ENCODE measurements around the gene HIVEP3. TPM values are rescaled to one million over a fixed set of nuclear protein-coding genes. Genes with fewer than 3 reads are reported as not detected.

HIVEP3 gene
- total RNA-seq, 1 experiment from 2014 or later, result 0.55 TPM

DNA sequence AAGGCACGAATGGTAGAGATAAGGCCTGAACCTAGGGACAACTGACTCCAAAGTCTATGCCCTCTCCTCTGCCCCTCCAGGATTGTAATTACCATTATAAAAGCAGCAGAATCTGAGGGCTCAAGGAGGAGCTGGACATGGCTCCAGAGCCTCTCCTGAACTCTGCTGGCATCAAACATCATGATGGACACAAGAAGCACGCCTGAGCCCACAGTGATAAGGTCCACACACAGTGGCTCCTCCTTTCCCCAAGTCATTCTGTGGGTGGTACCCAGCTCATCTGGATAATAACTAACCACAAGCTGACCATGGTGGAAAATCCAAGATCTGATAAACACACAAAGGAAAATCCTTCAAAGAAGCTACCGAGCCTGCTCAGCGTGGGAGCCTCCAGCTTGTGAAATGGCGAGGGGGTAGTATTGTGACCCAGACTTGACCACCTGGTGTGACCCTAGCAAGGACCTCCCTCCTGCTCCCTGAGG is 85.2 kb downstream of the HIVEP3 start:
- no peak for DNase-seq (ENCODE audit: low spot score)
- no peaks in the 10 kb centered on the region for H3K36me3 Mint-ChIP-seq
- POLR2A ChIA-PET, result no interaction called here

DNA sequence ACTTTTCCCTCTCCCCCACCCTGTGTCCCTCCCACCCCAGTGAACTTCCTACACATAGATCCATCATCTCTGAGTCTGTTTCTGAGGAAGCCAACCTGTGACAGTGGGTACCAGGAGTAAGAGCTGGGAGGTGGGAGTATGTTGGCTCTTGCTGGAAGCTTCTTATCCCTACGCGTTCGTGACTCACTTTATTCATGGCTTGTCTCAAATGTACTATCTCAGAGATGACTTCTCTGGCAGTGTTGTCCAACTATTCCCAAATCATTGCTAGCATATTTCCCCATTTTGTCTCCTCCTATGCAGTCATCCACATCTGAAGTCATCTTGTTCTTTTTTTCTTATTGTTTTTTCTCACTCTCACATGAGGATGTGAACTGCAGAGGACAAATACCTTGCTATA is 88.0 kb downstream of the HIVEP3 start:
- ChIA-PET CTCF (no interaction called here), POLR2A (no interaction called here)
- Mint-ChIP-seq H3K36me3 (no peaks in the 10 kb centered on the region), H3K4me3 (no peak overlapping the region), H3K27me3 (ENCODE audit: low read depth) (no peaks in the 10 kb centered on the region), H3K9me3 (no peaks in the 10 kb centered on the region), H3K27ac (no peak overlapping the region), H3K4me1 (peaks cover 13% of the 10 kb centered on the region; the same call in 1 of the 2 replicates)
- DNase-seq (ENCODE audit: low spot score), result no peak
- ATAC-seq, result no peak
- TF ChIP-seq, protein P1, sequence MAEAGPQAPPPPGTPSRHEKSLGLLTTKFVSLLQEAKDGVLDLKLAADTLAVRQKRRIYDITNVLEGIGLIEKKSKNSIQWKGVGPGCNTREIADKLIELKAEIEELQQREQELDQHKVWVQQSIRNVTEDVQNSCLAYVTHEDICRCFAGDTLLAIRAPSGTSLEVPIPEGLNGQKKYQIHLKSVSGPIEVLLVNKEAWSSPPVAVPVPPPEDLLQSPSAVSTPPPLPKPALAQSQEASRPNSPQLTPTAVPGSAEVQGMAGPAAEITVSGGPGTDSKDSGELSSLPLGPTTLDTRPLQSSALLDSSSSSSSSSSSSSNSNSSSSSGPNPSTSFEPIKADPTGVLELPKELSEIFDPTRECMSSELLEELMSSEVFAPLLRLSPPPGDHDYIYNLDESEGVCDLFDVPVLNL (CRISPR knock-in tag; IDR thresholded peaks at IDR 0.05; ENCODE audit: borderline replicate concordance, low read depth), result no peak
- TF ChIP-seq, protein P2, sequence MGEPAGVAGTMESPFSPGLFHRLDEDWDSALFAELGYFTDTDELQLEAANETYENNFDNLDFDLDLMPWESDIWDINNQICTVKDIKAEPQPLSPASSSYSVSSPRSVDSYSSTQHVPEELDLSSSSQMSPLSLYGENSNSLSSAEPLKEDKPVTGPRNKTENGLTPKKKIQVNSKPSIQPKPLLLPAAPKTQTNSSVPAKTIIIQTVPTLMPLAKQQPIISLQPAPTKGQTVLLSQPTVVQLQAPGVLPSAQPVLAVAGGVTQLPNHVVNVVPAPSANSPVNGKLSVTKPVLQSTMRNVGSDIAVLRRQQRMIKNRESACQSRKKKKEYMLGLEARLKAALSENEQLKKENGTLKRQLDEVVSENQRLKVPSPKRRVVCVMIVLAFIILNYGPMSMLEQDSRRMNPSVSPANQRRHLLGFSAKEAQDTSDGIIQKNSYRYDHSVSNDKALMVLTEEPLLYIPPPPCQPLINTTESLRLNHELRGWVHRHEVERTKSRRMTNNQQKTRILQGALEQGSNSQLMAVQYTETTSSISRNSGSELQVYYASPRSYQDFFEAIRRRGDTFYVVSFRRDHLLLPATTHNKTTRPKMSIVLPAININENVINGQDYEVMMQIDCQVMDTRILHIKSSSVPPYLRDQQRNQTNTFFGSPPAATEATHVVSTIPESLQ (CRISPR knock-in tag; IDR thresholded peaks at IDR 0.05), result no peak
- no peak for TF ChIP-seq RORB (CRISPR knock-in tag; IDR thresholded peaks at IDR 0.05)
- no peak for TF ChIP-seq ZNF263 (CRISPR knock-in tag; IDR thresholded peaks at IDR 0.05; ENCODE audit: low read depth)

More for the DNA sequence above, 85.2 kb downstream of the HIVEP3 start:
- H3K9me3 Mint-ChIP-seq, result no peaks in the 10 kb centered on the region
- no peak overlapping the region for H3K4me3 Mint-ChIP-seq
- H3K27me3 Mint-ChIP-seq (ENCODE audit: low read depth), result no peaks in the 10 kb centered on the region
- no peaks in the 10 kb centered on the region for H3K4me1 Mint-ChIP-seq
- TF ChIP-seq EMX1 (CRISPR knock-in tag; IDR thresholded peaks at IDR 0.05), result no peak
- no peak for TF ChIP-seq NR2C2 (CRISPR knock-in tag; IDR thresholded peaks at IDR 0.05)
- TF ChIP-seq, protein P3, sequence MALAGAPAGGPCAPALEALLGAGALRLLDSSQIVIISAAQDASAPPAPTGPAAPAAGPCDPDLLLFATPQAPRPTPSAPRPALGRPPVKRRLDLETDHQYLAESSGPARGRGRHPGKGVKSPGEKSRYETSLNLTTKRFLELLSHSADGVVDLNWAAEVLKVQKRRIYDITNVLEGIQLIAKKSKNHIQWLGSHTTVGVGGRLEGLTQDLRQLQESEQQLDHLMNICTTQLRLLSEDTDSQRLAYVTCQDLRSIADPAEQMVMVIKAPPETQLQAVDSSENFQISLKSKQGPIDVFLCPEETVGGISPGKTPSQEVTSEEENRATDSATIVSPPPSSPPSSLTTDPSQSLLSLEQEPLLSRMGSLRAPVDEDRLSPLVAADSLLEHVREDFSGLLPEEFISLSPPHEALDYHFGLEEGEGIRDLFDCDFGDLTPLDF (CRISPR knock-in tag; IDR thresholded peaks at IDR 0.05), result no peak
- no peak for TF ChIP-seq ZNF423 (CRISPR knock-in tag; IDR thresholded peaks at IDR 0.05)
- TF ChIP-seq, protein P4, sequence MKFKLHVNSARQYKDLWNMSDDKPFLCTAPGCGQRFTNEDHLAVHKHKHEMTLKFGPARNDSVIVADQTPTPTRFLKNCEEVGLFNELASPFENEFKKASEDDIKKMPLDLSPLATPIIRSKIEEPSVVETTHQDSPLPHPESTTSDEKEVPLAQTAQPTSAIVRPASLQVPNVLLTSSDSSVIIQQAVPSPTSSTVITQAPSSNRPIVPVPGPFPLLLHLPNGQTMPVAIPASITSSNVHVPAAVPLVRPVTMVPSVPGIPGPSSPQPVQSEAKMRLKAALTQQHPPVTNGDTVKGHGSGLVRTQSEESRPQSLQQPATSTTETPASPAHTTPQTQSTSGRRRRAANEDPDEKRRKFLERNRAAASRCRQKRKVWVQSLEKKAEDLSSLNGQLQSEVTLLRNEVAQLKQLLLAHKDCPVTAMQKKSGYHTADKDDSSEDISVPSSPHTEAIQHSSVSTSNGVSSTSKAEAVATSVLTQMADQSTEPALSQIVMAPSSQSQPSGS (CRISPR knock-in tag; IDR thresholded peaks at IDR 0.05; ENCODE audit: borderline replicate concordance, low read depth), result no peak
- no peak for TF ChIP-seq NFYB (CRISPR knock-in tag; conservative IDR thresholded peaks at IDR 0.05; ENCODE audit: low read depth)
- TF ChIP-seq, protein P5, sequence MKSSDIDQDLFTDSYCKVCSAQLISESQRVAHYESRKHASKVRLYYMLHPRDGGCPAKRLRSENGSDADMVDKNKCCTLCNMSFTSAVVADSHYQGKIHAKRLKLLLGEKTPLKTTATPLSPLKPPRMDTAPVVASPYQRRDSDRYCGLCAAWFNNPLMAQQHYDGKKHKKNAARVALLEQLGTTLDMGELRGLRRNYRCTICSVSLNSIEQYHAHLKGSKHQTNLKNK (CRISPR knock-in tag; IDR thresholded peaks at IDR 0.05), result no peak
- ATAC-seq, result no peak
- CTCF ChIA-PET, result no interaction called here
- no peak overlapping the region for H3K27ac Mint-ChIP-seq

DNA sequence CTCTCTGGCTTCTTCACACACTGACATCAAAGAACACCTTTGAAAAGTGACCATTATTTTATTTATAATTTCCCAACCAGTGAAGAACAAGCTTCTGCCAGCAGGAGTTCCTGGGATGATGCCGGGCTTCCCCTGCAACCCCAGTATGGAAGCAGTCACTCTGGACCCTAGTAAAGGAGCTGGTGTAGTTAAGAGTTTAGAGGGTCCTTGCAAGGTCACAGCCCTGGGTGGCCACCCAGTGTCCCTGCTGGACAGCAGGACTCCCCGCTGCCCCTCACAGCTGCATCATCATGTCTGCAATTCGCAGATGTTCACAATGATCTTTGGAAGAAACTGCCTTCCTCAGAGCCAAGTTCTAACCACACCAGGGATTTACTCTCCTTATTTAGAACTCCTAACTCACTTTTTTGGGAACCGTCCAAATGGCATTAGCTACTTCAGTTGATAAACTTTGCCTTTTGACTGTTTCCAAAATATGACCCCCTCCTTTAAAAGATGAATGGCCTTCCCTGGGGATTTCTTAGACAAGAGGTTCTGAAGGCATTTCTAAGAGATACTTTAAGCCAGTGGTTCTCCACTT is 90.6 kb downstream of the HIVEP3 start:
- no peak for ATAC-seq
- Mint-ChIP-seq H3K9me3 (no peaks in the 10 kb centered on the region), H3K36me3 (no peaks in the 10 kb centered on the region), H3K4me1 (peaks cover 30% of the 10 kb centered on the region), H3K4me3 (no peak overlapping the region), H3K27me3 (ENCODE audit: low read depth) (no peaks in the 10 kb centered on the region), H3K27ac (no peak overlapping the region)
- DNase-seq (ENCODE audit: low spot score), result no peak
- CTCF ChIA-PET, result no interaction called here
- POLR2A ChIA-PET, result no interaction called here
- TF ChIP-seq, protein P6, sequence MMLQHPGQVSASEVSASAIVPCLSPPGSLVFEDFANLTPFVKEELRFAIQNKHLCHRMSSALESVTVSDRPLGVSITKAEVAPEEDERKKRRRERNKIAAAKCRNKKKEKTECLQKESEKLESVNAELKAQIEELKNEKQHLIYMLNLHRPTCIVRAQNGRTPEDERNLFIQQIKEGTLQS (CRISPR knock-in tag; conservative IDR thresholded peaks at IDR 0.05), result no peak
- TF ChIP-seq, protein P7, sequence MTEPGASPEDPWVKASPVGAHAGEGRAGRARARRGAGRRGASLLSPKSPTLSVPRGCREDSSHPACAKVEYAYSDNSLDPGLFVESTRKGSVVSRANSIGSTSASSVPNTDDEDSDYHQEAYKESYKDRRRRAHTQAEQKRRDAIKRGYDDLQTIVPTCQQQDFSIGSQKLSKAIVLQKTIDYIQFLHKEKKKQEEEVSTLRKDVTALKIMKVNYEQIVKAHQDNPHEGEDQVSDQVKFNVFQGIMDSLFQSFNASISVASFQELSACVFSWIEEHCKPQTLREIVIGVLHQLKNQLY (CRISPR knock-in tag; IDR thresholded peaks at IDR 0.05), result no peak
- TF ChIP-seq ZNF219 (CRISPR knock-in tag; IDR thresholded peaks at IDR 0.05; ENCODE audit: borderline replicate concordance) (no peak), SOX15 (CRISPR knock-in tag; IDR thresholded peaks at IDR 0.05) (no peak), MYBL2 (CRISPR knock-in tag; IDR thresholded peaks at IDR 0.05) (no peak), RELA (CRISPR knock-in tag; IDR thresholded peaks at IDR 0.05; ENCODE audit: borderline replicate concordance) (no peak), FOXK1 (CRISPR knock-in tag; IDR thresholded peaks at IDR 0.05) (no peak), ZNF232 (CRISPR knock-in tag; IDR thresholded peaks at IDR 0.05) (no peak), TP53 (CRISPR knock-in tag; IDR thresholded peaks at IDR 0.05) (no peak), NFATC4 (CRISPR knock-in tag; IDR thresholded peaks at IDR 0.05) (no peak)
- TF ChIP-seq, protein P8, sequence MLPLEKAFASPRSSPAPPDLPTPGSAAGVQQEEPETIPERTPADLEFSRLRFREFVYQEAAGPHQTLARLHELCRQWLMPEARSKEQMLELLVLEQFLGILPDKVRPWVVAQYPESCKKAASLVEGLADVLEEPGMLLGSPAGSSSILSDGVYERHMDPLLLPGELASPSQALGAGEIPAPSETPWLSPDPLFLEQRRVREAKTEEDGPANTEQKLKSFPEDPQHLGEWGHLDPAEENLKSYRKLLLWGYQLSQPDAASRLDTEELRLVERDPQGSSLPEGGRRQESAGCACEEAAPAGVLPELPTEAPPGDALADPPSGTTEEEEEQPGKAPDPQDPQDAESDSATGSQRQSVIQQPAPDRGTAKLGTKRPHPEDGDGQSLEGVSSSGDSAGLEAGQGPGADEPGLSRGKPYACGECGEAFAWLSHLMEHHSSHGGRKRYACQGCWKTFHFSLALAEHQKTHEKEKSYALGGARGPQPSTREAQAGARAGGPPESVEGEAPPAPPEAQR (CRISPR knock-in tag; IDR thresholded peaks at IDR 0.05), result no peak
- TF ChIP-seq, protein P9, sequence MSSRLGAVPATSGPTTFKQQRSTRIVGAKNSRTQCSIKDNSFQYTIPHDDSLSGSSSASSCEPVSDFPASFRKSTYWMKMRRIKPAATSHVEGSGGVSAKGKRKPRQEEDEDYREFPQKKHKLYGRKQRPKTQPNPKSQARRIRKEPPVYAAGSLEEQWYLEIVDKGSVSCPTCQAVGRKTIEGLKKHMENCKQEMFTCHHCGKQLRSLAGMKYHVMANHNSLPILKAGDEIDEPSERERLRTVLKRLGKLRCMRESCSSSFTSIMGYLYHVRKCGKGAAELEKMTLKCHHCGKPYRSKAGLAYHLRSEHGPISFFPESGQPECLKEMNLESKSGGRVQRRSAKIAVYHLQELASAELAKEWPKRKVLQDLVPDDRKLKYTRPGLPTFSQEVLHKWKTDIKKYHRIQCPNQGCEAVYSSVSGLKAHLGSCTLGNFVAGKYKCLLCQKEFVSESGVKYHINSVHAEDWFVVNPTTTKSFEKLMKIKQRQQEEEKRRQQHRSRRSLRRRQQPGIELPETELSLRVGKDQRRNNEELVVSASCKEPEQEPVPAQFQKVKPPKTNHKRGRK (CRISPR knock-in tag; IDR thresholded peaks at IDR 0.05; ENCODE audit: borderline replicate concordance), result no peak

Data from WTC11 (cell line).